HG02571 (cell line): ENCODE measurements around the gene PDZD7.
A peak's percentile ranks its signal among the peaks of the same experiment; 100 is the strongest.

Experiments used
- ATAC-seq: cut with Tn5 transposase; IDR thresholded peaks from one replicate; pipeline ENCODE4 v1.9.1; 2021; ENCODE audit warnings: mild to moderate bottlenecking, moderate library complexity; ENCODE audit not compliant: unreplicated experiment

PDZD7 gene

GRCh38 chr10:101020427-101021075 lies 10.4 kb downstream of the PDZD7 start:
- ATAC-seq, result no peak

GRCh38 chr10:101019440-101019703 lies 11.6 kb downstream of the PDZD7 start:
- no peak for ATAC-seq

- ATAC-seq, result no peak
These were observed 12.1 kb downstream of the PDZD7 start for GRCh38 chr10:101018600-101019439.

GRCh38 chr10:101018118-101018599 lies 12.8 kb downstream of the PDZD7 start:
- no peak for ATAC-seq

- no peak for ATAC-seq
These were observed 14.1 kb downstream of the PDZD7 start for GRCh38 chr10:101016814-101017213.

- no peak for ATAC-seq
These were observed 15.4 kb downstream of the PDZD7 start for GRCh38 chr10:101015582-101015973.

GRCh38 chr10:101014966-101015581 lies 15.9 kb downstream of the PDZD7 start:
- no peak for ATAC-seq

GRCh38 chr10:101014230-101014884 lies 16.6 kb downstream of the PDZD7 start:
- ATAC-seq, result no peak

GRCh38 chr10:101013365-101013825 lies 17.5 kb downstream of the PDZD7 start:
- no peak for ATAC-seq

- peak; percentile 72 for ATAC-seq
These were observed 18.2 kb downstream of the PDZD7 start for GRCh38 chr10:101012525-101013364.

- no peak for ATAC-seq
These were observed 19.2 kb downstream of the PDZD7 start for GRCh38 chr10:101011517-101012423.

GRCh38 chr10:101010329-101010728 lies 20.6 kb downstream of the PDZD7 start:
- ATAC-seq, result no peak

GRCh38 chr10:101008823-101009423 lies 22.0 kb downstream of the PDZD7 start:
- ATAC-seq, result no peak

- ATAC-seq, result no peak
These were observed 22.8 kb downstream of the PDZD7 start for GRCh38 chr10:101007915-101008822.

- ATAC-seq, result no peak
These were observed 23.7 kb downstream of the PDZD7 start for GRCh38 chr10:101007099-101007711.

GRCh38 chr10:101006593-101007098 lies 24.3 kb downstream of the PDZD7 start:
- no peak for ATAC-seq

GRCh38 chr10:101005869-101006567 lies 24.9 kb downstream of the PDZD7 start:
- no peak for ATAC-seq
